Gastrocnemius medialis (tissue), 4 donors: ENCODE measurements around the gene NR6A1. TPM values are rescaled to one million over a fixed set of nuclear protein-coding genes. Genes with fewer than 3 reads are reported as not detected.

ENCODE experiments used
- ATAC-seq, 2 donors: fragments of 150-250 bp; one replicate each; pipeline ENCODE4 v1.9.1; 2016
- DNase-seq, 2 donors: peaks; one replicate each; pipeline ENCODE4 v3.0.0-alpha.2; 2019
- H3K27ac ChIP-seq, 4 donors: fragments of 200-600 bp; sonication (generic); 1 replicate in 1 of 4; 2 replicates in 3 of 4; pipeline ENCODE4 v1.5.1; 2016 to 2018; ENCODE audit warnings: mild to moderate bottlenecking in 2 of 4, moderate library complexity in 1 of 4
- H3K27me3 ChIP-seq, 3 donors: fragments of 200-600 bp; sonication (generic) in 2 of 3; 1 replicate in 1 of 3; 2 replicates in 2 of 3; pipeline versions ENCODE4 v1.5.1 to v1.6.0; 2016 to 2019; ENCODE audit warnings: mild to moderate bottlenecking in 1 of 3, moderate library complexity in 1 of 3
- H3K36me3 ChIP-seq, 2 donors: fragments of 200-600 bp; sonication (generic) in 1 of 2; one replicate each; pipeline ENCODE4 v1.5.1; 2017 to 2018
- H3K4me1 ChIP-seq, 2 donors: fragments of 200-600 bp; sonication (generic) in 1 of 2; one replicate each; pipeline ENCODE4 v1.5.1; 2016 to 2017; ENCODE audit warnings: mild to moderate bottlenecking in 2 of 2
- H3K4me3 ChIP-seq, 4 donors: fragments of 200-600 bp; sonication (generic) in 3 of 4; 1 replicate in 1 of 4; 2 replicates in 3 of 4; pipeline ENCODE4 v1.5.1; 2016 to 2019; ENCODE audit warnings: mild to moderate bottlenecking in 2 of 4
- H3K9me3 ChIP-seq, 3 donors: fragments of 200-600 bp; sonication (generic) in 2 of 3; 1 replicate in 1 of 3; 2 replicates in 2 of 3; pipeline ENCODE4 v1.5.1; 2016 to 2019
- CTCF ChIP-seq, 5 experiments: fragments of 450-650 bp in 3 of 5; fragments of 200-600 bp in 2 of 5; sonication (generic) in 2 of 5; IDR thresholded peaks in 4 of 5; conservative IDR thresholded peaks in 1 of 5; 1 replicate in 4 of 5; 2 replicates in 1 of 5; pipeline ENCODE4 v1.5.1; 2016 to 2019; ENCODE audit warnings: antibody characterized with exemption in 5 of 5, mild to moderate bottlenecking in 3 of 5, moderate library complexity in 3 of 5
- POLR2A ChIP-seq, 2 donors: fragments of 450-650 bp; IDR thresholded peaks; one replicate each; pipeline ENCODE4 v1.6.1; 2017; ENCODE audit warnings: antibody characterized with exemption in 2 of 2, mild to moderate bottlenecking in 2 of 2, moderate library complexity in 2 of 2
- in situ Hi-C, 4 donors: fragments of 200-750 bp; cut with MboI; loops; one replicate each; pipeline versions ENCODE4 v1.15.0 to v1.8.0; 2017; ENCODE audit warnings: low sequenced_read_pairs in 4 of 4
- intact Hi-C: fragments of 100-400 bp; cut with DNase I; formaldehyde crosslinking; loops from one replicate; pipeline ENCODE4 v1.15.1; 2023; ENCODE audit warnings: low total_unique reads
- total RNA-seq, 4 donors: library from RNA; depleted of rRNA; stranded (reverse); fragments of >200 nt; gene quantifications; one replicate each; pipeline versions ENCODE4 v1.1.0 to v1.2.3, GENCODE V29; 2016

Gene NR6A1
- total RNA-seq, 4 donors from 2014 or later: 0.58 to 5.6 (median 2.1) TPM

GRCh38 chr9:124580186-124580585, 190.9 kb downstream of the NR6A1 start:
- intact Hi-C loops: no loop called here
- in situ Hi-C loops: no loop called here

GRCh38 chr9:124576751-124577150, 194.4 kb downstream of the NR6A1 start:
- no peak overlapping the region for H3K4me3 ChIP-seq
- ATAC-seq (no peak), DNase-seq (no peak)
- H3K27ac ChIP-seq: no peak overlapping the region
- TF ChIP-seq CTCF (IDR thresholded peaks at IDR 0.05 in 4 of 5, conservative IDR thresholded peaks at IDR 0.05 in 1 of 5): no peak
- no peak for TF ChIP-seq POLR2A (IDR thresholded peaks at IDR 0.05)
- H3K4me1 ChIP-seq: no peaks in the 10 kb centered on the region
- H3K9me3 ChIP-seq: no peaks in the 10 kb centered on the region
- intact Hi-C loops (no loop called here), in situ Hi-C loops (no loop called here)
- H3K36me3 ChIP-seq: no peaks in the 10 kb centered on the region
- H3K27me3 ChIP-seq: no peaks in the 10 kb centered on the region

More at GRCh38 chr9:124580186-124580585, 190.9 kb downstream of the NR6A1 start:
- no peak overlapping the region for H3K4me3 ChIP-seq
- H3K4me1 ChIP-seq: no peaks in the 10 kb centered on the region
- TF ChIP-seq POLR2A (IDR thresholded peaks at IDR 0.05) (no peak), CTCF (IDR thresholded peaks at IDR 0.05 in 4 of 5, conservative IDR thresholded peaks at IDR 0.05 in 1 of 5) (no peak)
- no peak overlapping the region for H3K27ac ChIP-seq
- H3K9me3 ChIP-seq: no peaks in the 10 kb centered on the region
- DNase-seq: no peak
- no peak for ATAC-seq
- H3K27me3 ChIP-seq: no peaks in the 10 kb centered on the region
- no peaks in the 10 kb centered on the region for H3K36me3 ChIP-seq

DNA sequence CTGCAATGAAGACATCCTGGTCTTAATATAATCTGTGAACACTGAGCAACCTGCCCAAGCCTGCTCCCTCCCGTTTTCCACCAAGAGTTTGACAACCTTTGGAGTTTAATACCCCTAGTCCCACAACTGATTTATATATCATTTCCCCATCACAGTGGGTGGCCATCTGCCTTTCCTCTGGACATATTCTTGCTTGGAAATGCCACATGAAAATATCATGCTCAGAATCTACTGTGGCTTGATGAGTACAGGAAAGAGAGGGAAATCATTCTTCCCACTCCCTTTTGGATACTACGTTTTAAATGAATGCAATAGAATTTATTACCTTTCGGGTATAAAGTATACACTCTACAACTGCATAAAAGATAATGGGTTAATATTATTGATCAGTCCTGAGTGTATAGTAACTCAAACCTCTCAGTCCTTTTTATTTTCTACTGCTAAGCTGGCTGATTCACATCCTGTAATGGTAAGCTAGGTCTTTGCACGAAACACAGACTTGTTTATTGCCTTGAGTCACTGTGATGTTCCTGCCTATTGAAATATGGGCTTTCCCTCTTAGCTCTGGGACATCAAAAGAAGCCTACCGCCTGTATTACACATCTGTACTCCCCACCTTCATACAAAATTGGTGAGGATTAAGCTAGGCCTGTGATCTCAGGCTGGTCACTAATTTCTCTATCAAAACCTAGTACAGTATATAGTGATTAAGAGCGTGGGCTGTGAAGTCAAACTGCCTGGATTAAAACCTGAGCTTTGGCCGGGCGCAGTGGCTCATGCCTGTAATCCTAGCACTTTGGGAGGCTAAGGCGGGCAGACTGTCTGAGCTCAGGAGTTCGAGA, 196.4 kb downstream of the NR6A1 start:
- H3K9me3 ChIP-seq: no peaks in the 10 kb centered on the region
- no peaks in the 10 kb centered on the region for H3K27me3 ChIP-seq
- H3K27ac ChIP-seq: no peak overlapping the region
- no peak for ATAC-seq
- intact Hi-C loops: no loop called here
- TF ChIP-seq POLR2A (IDR thresholded peaks at IDR 0.05) (no peak), CTCF (IDR thresholded peaks at IDR 0.05 in 4 of 5, conservative IDR thresholded peaks at IDR 0.05 in 1 of 5) (no peak)
- no peaks in the 10 kb centered on the region for H3K36me3 ChIP-seq
- H3K4me3 ChIP-seq: no peak overlapping the region
- no peaks in the 10 kb centered on the region for H3K4me1 ChIP-seq
- DNase-seq: no peak
- in situ Hi-C loops: no loop called here

- H3K36me3 ChIP-seq: no peaks in the 10 kb centered on the region
- in situ Hi-C loops (no loop called here), intact Hi-C loops (no loop called here)
- ATAC-seq (no peak), DNase-seq (no peak)
- H3K4me1 ChIP-seq: no peaks in the 10 kb centered on the region
- no peak for TF ChIP-seq CTCF (IDR thresholded peaks at IDR 0.05 in 4 of 5, conservative IDR thresholded peaks at IDR 0.05 in 1 of 5)
- no peak for TF ChIP-seq POLR2A (IDR thresholded peaks at IDR 0.05)
- no peaks in the 10 kb centered on the region for H3K27me3 ChIP-seq
- no peaks in the 10 kb centered on the region for H3K9me3 ChIP-seq
- no peak overlapping the region for H3K4me3 ChIP-seq
- H3K27ac ChIP-seq: no peak overlapping the region
Measured at GRCh38 chr9:124570942-124571666, 200.0 kb downstream of the NR6A1 start.
